Left renal pelvis (tissue), 4 donors: ENCODE data around the gene ELF5. TPM values are rescaled to one million over a fixed set of nuclear protein-coding genes. Genes with fewer than 3 reads are reported as not detected.

ENCODE experiments used
- DNase-seq, 4 donors: peaks; one replicate each; pipeline ENCODE4 v3.0.0-alpha.2; 2013; ENCODE audit warnings: low read depth in 4 of 4, low spot score in 3 of 4
- polyA plus RNA-seq, 4 donors: library from polyadenylated mRNA; unstranded; fragments of 120-200 nt; gene quantifications; one replicate each; pipeline ENCODE4 v1.2.1, GENCODE V29; 2013; ENCODE audit not compliant: insufficient read length in 4 of 4

ELF5 gene
- 10 to 100 TPM in 3 of 4 donors, under 1 TPM in 1; 0.89 to 98.1 (median 76.8) TPM for polyA plus RNA-seq

DNA sequence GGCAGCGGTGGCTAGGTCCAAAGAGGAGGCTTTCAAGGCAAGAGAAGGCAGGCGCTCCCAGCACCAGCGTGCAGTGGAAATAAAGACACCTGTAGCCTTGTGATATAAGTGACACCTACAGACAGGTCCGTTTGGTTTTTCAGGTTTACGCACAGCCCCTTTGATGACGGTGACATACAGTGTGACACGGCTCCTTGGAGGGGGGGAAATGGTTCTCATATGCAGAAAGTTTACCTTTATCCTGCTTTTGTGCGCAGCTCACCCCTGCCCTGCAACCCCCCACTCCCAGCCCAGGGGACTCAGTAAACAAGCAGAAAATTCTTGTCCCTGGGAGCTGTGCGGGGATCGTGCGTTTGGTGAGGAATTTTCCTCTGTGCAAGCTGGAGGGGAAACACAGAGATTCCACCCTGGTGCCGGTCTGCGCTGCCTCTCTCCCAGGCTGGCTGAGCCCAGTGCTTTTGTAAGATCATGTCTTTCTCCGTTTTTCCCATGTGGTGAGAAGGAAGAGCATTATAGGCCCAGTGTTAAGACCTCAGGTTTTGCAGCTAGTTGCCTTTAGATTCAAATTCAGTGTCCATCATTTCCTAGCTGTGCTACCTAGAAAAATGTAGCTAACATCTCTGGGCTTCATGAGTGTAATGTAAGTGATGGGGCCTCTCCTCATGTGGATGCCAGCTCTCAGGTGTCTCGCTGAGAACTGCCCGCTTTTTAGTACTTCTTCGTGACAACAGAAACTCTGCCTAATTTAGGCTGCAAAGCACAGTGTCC is at the start of gene ELF5:
Gene ELF5, minus strand, starts transcription at position 113 of the 768 bp plus-strand sequence. CDS start 8,045 bp downstream, outside the sequence.
- DNase-seq, result no peak

DNA sequence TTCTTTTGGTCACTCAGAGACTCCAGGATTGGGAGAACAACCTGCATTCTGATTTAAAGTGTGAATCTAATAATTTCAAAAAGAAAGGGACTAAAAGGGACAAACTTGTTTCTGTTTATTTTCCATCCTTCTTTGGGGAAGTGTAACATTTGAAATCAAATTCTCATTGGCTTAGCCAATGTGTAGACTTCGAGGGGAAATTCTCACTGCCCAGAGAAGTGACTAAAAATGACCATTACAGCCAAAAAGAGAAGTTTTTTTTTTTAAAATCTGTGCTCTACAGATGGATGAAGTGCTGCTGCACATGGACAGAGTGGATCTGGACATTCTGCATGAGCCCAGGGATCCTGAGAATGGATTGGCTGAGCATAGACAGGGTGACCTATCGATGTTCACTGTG is 49.4 kb upstream of the ELF5 start:
- no peak for DNase-seq

DNA sequence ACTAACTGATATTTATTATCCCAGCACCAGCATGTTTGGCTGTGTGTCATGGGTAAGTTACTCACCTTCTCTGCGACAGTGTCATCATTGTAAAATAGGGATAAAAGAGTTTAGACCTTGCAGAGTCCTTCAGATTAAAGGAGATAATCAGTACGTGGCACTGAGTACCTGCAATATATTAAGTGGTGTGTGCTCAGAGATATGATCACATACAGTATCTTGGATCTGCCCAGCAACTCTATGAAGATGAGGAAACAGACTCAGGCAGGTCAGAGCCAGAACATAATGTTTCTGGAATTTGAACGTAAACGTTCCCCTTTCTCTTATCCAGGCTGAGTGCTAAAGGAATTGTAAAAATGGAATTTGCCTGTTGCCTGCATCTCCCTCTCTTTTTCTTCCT is 46.9 kb upstream of the ELF5 start:
- DNase-seq, result no peak

DNA sequence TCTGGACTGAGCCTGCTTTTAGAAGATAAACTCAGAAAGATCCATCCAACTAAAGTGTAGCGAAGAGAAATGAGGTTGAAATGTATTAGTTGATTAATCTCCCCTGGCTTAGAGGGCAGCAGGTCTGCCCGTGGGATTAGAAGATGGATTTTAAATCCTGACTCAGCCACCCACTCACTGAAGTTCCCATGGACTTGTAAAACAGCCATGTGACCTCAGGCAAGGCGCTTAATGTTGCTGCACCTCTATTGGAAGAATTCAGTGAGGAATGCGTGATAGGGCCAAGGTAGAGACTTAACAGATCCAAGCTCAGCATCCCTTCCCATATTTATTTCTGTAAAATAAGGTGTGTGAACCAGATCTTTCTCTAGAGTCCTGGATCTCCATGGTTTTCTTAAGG is 45.1 kb upstream of the ELF5 start:
- no peak for DNase-seq

DNA sequence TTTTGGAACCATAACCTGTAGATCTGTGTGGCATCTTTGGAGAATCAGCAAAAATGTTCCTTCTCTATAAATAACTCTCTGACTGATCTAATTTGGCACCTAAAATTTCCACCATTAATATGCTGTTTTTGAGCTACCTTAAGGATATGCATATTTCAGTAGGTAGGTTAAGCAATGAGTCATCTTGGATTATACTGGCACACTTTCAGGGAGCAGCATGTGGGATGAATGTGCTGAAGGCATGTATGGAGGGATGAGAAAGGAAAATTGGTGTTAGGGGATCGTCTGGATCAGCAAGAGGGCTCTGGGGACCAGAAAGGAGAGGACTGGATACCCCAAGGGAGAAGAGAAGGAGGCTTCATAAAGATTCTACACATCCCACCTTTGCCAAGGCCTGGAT is 44.6 kb upstream of the ELF5 start:
- DNase-seq, result no peak

DNA sequence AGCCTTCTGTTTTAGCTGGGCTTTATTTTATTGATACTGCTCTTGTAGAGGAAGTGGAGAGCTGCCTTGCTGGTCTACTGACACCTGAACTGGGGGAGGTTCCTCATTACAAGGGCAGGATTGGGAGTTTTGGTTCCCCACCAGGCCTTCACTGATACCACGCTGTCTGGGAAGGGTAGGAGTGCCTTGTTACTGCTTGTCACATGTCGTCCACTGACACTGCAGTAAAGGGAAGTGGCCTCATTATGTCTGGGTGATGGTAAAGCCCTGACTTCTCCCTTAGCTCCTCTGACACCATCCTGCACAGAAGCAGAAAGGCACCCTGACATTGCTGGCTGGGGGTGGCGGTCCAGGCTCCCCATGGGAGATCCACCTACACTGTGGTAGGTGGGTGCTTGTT is 38.7 kb upstream of the ELF5 start:
- DNase-seq, result no peak

DNA sequence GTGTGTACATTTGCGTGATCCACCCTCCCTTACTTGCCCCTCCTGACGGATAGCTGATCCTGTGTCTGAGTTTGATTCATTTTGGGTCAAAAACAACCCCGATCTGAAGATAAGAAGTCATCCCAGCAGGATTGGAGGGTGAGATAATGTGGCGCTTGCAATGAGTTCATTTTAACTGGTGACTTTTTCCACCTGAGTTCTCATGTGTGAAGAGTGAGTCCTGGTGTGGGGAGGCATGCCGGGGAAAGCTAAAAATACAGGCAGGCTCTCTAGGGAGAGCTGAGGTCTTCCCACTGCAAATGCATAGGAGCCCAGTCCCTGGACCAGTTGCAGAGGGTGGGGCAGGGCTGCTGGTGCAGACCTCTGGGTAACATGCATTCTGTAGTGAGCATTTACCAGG is 35.7 kb upstream of the ELF5 start:
- DNase-seq, result peak in 1 of 4 donors; percentile 14

DNA sequence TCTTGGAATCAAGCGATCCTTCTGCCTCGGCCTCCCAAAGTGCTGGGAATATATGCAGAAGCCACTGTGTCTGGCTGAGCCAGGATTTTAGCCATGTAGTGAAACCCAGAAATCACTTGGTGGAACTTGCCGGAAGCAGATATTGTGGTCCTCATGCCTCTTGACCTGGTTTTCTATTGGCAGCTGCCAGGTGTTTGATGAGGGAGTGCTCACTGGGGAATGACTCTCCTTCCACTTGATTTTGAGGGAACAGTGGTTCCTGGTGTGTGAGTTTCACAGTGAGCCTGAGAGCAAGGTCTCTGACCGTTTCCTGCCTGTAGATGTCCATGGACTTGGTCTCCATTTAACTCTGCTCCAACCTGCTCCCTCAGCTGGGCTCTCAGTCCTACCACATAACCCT is 34.7 kb upstream of the ELF5 start:
- DNase-seq, result no peak

DNA sequence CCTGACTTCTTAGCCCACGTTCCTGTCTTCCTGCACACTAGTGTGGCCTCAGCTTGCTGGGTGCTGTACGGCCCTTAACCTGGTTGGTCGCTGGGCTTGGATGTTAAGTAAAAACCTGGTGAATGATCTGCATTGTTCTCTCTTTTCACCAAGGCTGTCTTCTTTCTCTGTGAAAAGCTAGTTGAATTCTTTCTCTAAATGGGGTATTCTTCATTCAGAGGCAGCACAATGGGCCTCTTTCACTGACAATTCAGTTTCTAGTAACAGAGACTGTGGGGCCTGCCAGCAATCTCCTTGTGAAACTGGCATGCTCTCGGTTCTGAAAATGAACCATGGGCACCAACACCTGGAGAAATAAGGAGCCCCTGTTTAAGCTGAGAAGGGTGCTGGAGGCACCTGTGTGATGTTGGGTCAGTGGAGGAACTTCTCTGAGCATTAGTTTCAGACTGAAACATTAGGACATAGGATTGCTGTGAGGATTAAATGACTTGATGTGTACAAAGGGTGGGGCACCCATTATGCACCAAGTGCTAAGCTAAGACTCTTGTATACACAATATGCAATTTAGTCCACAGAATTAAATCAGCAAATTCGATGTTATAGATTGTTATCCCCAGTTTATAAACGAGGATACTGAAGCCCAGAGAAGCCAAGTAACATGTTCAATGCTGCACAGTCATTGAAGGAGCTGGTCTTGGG is 33.1 kb upstream of the ELF5 start:
- no peak for DNase-seq

DNA sequence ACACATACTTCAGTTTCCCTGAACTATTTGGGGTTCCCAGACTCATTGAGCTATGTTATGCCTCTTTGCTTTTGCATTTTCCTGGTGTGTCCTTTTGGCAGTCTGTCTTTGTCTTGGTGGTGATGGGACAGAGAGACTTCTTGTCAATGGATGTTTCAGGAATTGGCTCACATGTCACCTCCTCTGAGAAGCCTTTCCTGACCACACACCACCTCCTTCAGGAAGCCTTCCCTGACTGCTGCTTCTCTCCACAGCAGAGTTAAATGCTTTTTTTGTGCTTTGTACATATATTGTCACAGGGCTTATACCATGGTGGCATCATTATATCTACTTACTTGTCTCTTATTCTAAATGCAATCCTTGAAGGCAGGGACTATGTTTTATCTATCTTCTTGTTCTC is 28.5 kb upstream of the ELF5 start:
- DNase-seq, result no peak

DNA sequence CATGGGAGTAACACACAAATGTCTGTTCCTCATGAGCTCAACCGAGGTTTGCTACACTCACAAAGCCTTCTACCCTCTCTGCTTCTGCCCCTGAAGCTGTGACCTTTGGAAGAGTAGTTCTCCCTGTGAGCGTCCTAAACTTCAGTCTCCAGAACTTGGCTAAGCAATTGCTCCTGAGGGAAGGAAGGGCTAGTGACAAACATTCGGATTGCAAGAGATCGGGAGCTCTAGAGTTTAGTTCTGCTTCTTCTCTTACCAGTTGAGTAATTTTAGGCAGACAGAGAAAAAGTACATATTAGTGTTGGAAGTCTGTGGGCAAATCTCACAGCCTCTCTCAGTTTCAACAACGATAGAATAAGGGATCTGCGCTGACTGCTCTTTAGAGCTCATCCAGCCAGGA is 27.3 kb upstream of the ELF5 start:
- no peak for DNase-seq

DNA sequence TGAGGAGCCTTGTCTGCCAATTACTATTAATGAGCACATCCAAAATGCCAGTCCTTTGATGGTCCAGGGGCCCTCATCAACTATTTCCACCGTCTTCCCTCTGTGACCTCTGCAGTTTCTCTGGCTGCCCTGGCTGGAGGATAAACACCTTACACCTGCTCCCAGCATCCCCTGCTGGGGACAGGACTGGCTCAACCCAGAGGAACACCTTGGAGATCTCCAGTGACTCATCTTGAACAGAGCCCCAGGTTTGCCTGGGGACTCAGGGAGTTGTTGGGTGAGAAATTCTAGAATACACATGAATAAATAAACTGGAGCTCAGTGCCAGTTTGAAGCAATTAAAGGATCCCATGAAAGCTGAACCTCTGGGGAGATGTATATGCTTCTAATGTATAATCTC is 24.0 kb upstream of the ELF5 start:
- DNase-seq, result no peak

DNA sequence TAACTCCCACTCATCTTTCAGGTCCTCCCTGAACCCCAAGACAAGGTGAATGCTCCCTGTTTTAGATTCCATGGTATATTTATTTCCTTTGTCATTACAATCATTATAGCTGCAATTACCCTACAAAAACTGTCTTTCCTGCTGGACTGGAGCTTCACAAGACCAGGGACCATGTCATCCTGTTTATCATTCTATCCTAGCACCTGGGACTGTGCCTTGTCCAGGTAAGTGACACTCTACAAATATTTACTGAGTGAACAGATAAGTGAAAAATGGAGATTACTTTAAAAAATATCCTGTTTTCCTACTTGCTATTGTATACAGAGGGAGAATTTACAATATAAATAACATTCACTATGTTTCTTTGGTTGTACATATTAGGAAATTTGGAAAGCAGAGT is 22.5 kb upstream of the ELF5 start:
- no peak for DNase-seq

DNA sequence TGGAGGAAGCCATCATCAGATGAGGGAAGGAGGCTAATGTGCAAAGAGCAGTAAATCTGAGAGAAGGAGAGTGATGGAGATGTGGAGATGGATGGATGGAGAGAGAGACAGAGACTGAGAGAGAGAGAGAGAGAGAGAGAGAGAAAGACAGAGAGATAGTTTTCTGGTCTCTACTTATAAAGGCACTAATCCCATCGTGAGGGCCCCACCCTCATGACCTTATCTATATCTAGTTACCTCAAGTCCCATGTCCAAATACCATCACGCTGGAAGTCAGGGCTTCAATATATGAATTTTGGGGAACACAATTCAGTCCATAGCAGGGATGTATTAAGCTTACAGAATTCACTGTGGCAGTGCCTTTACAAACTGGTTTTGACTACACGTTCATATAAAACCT is 21.2 kb upstream of the ELF5 start:
- DNase-seq, result no peak

DNA sequence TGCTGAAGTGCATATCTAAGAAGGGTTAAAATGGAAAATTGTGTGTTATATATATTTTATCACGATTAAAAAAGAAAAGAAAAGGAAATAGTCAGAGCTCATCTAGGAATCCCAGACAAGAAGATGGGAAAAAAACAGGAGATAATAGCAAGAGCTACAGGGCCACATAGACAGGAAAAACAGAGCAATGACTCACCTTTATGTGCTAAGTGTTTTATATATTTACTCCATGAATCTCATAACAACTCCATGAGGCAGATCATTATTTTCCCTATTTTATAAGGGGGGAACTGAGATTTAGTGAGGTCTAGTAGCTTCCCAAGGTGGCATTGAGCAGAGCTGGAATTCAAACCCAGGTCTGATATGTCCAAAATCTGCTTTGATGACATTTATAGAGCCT is 18.1 kb upstream of the ELF5 start:
- no peak for DNase-seq

DNA sequence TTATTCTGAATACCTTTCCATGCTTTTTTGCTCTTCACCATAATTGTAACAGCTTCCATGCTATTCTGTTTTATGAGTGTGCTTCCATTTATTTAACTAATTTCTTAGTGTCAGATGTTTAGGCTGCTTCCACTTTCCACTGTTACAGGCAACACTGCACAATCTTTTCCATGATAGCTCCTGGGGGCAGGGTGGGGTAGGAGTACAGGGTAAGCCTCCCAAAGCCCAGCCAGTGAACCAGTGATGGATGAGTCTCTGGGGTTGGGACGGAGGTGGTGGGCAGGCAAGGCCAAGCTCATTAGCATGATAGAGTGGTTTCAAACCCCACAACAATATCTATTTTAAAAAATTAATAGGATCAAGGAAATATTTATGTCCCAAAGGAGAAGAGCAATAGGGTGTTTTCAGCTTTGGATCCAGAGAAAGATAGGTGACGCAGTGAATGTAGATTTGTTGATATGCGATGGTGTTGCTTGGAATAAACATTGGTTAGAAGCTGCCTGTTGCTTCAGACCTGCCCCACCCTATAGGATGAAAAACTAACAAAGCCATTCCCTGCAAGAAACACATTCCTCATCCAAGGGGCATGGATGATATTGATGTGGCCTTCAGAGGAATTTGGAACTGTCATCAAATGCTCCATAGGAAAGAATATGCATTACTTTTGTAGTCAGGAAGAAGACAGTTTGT is 17.1 kb upstream of the ELF5 start:
- DNase-seq, result no peak

DNA sequence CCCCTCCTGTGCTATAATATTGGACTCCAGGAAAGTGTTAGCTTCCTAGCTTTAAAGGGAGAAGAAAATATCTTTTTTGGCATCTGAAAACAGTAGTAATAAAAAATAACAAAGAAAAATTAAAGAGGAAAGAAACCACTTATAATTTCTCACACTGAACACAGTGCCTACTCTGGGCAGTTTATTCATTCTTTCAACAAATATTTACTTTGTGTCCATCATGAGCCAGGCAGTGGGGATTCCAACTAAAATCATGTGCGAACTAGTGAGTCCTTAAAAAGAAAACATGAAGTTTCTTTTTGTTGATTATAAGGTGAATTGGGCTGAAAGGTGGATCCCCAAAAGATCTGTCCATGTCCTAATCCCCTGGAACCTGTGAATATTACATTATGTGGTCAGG is 16.0 kb upstream of the ELF5 start:
- no peak for DNase-seq

DNA sequence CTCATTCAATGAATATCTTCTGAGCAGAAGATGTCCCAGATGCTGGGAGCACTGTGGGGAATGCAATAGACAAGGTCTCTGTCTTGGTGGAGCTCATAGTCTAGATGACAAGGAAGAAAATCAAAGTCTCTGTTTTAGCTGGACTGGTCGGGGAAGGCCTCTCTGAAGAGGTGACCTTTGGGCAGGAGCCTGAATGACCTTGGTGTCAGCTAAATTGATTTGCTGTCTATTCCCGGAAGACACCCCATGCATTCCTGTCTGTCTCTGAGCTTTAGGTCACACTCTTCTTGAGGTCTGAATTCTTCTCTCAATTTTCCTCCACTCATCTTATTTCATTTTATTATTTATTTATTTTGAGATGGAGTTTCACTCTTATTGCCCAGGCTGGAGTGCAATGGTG is 14.5 kb upstream of the ELF5 start:
- no peak for DNase-seq

DNA sequence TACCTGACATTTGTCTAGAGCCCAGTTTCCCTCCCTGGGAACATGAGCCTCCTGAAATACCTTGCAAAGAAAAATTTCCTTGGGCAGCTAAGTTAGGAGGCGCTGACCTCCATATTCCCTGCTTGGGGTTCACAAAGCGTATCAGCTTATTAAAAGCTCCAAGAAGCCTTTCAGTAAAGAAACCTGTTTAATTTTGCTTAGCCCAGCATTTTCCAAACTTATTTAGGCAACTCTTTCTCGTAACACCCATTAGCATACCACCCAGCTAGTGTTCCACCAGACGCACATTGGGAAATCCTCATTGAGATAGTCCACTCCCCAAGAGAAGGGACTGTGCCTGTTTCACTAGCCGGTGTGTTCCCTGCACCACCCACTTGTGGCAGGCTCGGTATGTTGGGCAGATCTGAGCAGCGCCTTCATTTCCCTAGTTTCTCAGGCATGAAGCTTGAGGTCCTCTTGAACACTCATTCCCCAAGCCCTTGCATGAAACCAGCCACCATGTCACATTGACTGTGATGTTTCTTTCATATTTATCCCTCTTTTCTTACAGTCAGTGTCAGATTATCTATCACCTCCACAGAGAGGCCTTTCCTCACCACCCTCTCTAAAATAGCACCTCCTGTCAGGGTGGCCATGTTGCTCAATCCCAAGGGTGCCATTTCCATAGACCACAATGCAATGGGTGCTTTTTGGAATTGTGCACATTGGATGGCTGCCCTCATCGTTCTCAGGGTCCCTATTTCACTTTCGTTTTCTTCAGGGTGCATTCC is 12.5 kb upstream of the ELF5 start:
- no peak for DNase-seq

DNA sequence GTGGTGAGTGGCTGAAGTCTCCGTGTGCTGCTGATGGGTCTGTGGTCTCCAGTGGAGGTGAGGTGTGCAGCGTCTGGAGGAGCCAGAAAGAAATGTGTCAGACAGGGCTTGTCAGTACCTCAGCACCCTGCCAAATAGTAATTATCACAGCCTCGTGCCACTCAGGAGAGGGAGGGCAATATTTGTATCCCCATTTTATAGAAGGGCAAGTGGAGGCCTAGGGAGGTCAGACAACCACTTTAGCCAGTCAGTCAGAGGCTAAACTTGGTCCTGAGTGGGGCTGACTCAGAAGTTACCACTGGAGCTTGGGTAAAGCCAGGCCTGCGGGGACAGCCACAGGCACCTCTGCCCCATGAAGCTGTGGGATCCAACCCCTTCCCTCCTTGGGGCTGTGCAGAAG is 11.5 kb upstream of the ELF5 start:
- DNase-seq, result no peak

DNA sequence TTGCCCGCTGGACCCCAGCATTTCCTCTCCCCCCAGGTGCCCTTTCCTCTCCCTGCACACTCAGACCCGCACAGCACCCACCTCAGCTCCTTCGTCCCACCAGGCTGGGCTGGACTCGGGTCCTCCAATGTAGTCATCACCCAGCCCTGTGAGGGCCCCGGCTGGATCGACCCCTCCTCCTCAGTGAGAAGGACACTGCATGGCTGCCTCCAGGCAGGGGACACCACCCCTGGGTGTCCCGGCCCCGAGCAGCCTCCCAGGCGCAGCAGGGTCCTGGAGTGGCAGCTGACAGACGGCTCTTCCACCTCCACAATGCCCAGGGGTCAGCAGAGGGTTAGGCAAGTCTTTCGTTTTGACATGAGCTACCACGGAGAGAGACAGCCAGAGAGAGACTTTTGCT is 11.1 kb upstream of the ELF5 start:
- no peak for DNase-seq
